Epithelial cell of proximal tubule (primary cell): Measurements from ENCODE around the gene DRD3. TPM values are rescaled to one million over a fixed set of nuclear protein-coding genes. Genes with fewer than 3 reads are reported as not detected.

Experiments used
- DNase-seq: peaks from one replicate; pipeline ENCODE4 v3.0.0-alpha.2; 2011; ENCODE audit warnings: low read depth
- H3K4me3 ChIP-seq: 2 replicates; pipeline ENCODE4 v1.5.1; 2011; ENCODE audit warnings: low read depth, mild to moderate bottlenecking, low read length
- total RNA-seq: library from RNA; depleted of rRNA; stranded (reverse); fragments of >200 nt; gene quantifications from 2 replicates; pipeline ENCODE4 v1.2.3, GENCODE V29; 2015
- TF ChIP-seq, protein P1 (sequence below): conservative IDR thresholded peaks from 2 replicates; pipeline ENCODE4 v1.5.1; 2012; ENCODE audit warnings: low read depth, mild to moderate bottlenecking, low read length

DRD3 gene
- total RNA-seq, 1 donor from 2014 or later: not detected

DNA sequence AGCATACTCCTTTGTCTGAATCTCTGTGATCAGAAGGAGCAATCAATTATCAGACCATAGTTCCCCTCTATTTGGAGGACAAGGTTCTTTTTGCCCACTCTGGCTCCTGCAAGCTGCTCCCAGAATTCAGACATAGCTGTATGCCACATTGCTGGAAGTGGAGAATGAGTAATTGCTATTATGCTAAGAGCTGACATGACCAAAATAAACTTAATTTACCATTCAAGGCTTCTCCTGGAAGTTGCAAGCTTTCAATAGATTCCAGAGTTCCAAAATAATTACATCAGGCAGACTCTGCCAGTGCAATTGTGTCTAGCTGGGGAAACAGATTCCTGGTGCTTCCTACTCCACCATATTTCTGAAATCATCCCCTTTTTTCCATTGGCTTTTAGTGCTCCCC, 7.6 kb upstream of the DRD3 start:
- TF ChIP-seq, protein P1, sequence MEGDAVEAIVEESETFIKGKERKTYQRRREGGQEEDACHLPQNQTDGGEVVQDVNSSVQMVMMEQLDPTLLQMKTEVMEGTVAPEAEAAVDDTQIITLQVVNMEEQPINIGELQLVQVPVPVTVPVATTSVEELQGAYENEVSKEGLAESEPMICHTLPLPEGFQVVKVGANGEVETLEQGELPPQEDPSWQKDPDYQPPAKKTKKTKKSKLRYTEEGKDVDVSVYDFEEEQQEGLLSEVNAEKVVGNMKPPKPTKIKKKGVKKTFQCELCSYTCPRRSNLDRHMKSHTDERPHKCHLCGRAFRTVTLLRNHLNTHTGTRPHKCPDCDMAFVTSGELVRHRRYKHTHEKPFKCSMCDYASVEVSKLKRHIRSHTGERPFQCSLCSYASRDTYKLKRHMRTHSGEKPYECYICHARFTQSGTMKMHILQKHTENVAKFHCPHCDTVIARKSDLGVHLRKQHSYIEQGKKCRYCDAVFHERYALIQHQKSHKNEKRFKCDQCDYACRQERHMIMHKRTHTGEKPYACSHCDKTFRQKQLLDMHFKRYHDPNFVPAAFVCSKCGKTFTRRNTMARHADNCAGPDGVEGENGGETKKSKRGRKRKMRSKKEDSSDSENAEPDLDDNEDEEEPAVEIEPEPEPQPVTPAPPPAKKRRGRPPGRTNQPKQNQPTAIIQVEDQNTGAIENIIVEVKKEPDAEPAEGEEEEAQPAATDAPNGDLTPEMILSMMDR: no peak
- no peak for DNase-seq
- no peak overlapping the region for H3K4me3 ChIP-seq

DNA sequence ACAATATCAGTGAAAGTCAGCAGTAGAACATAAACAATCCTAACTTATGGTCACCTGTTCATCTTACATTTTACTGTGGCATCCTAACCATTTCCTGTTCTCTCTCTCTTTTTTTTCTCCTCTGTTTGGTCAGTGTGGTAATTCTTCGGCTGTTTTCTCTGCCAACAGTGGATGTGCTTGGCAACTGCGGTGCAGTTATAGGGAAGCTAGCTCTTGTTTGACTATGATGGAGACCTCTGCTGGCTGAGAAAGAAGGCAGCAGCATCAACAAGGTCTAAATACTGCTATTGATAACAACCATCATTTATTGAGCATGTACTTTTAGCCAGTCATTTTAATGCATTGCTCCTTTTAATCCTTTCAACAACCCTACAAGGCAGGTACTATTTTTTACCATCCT, 723 bp upstream of the DRD3 start:
- DNase-seq: no peak
- H3K4me3 ChIP-seq: no peak overlapping the region
- TF ChIP-seq, protein P1: peak; percentile 45

DNA sequence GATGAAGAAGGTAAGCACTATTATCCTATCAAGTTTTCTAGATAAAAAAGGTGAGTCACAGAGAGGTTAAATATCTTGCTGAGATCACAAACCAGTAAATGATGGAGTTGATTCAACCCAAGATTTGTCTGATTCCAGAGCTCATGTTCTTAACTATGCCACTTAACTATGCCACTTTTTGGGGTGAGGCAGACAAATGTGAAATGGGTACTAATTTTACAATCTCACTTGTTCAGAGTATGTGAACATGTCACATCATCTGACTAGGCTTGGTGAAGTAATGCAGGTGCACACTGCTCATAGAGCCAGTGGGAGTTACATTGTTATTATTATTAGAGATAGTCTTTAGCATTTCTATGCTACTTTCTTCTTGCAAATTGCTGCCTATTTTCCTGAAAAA, 2.0 kb downstream of the DRD3 start:
- no peak overlapping the region for H3K4me3 ChIP-seq
- no peak for DNase-seq
- TF ChIP-seq, protein P1: no peak

DNA sequence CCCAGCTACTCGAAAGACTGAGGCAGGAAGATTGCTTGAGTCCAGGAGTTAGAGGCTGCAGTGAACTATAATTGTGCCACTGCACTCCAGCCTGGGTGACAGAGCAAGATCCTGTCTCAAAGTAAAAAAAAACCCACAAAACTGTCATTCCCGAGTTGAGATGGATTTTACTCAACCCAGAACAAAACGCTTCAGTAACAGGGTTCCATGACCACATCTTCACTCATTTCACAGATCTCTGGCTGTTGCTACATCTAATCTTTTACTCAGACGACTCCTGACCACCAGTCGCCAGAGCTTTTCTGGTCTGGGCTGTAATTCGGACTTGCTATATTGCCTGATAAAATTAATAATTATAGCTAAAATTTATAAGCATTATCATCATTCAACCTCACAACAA, 2.4 kb downstream of the DRD3 start:
- H3K4me3 ChIP-seq: no peak overlapping the region
- TF ChIP-seq, protein P1: no peak
- no peak for DNase-seq

DNA sequence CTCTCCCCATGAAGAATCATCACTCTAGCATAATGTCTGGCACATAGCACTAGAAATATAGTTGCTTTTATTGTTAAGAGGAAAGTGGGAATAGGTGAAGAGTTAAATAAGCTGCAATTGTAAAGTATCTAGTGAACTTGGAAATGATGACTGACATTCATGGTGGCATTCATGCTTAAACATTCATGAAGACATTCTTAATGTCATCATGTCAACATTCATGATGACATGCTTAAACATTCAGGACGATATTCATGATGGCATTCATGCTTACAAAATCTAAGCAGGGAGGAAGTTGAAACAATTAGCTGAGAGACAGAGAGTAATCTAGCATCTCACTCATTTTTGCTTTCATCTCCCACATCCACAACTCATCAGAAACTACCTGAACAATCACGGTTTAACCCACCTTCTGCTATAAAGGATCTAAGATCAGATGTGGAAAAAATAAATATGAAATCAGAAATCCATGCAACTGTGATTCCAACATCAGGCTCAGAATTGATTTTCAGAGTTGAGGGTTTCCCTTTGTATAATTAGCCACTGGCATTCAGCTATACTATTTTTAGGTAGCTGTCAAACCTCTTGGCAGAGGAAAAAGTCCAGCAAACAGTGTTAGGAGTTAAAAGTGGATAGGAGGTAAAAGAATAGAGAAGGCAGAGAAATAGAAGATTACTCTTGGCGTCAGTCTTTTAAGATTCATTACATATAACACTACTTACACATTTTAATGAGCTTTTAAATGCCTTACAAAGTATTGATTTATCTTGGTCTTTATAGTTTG, 3.5 kb downstream of the DRD3 start:
- no peak for DNase-seq
- no peak overlapping the region for H3K4me3 ChIP-seq
- TF ChIP-seq, protein P1: no peak

DNA sequence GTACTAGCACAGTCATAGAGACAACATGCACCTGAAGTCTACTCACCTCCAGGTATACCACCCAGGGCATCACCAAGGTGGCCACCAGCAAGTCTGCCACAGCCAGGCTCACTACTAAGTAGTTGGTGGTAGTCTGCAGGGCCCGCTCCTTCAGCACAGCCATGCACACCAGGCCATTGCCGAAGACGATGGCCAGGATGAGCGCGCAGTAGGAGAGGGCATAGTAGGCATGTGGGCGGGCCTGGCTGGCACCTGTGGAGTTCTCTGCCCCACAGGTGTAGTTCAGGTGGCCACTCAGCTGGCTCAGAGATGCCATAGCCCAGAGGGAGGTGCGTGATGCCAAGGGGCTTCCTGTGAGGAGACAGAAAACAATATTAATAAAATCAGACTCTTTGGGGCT, 7.2 kb downstream of the DRD3 start:
- no peak for DNase-seq
- H3K4me3 ChIP-seq: no peak overlapping the region
- TF ChIP-seq, protein P1: no peak

DNA sequence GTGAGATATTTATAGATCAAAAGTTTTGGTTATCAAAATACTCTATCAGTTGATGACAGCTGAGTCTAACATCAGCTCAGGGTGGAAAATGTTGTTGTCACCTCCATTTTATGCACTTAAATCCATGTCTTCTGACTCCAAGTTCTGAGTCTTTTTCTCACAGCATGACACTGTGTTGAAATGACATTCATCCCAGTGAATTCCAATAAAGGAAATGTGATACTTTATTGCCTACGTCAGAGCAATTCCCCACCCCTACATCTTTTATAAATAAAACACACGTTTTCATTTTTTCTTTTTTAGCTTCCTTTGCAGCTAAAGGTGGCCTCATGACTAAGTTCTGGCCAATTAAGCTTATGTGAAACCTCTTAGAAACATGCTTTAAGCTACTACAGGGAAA, 10.7 kb downstream of the DRD3 start:
- no peak overlapping the region for H3K4me3 ChIP-seq
- TF ChIP-seq, protein P1: no peak
- DNase-seq: no peak
